Right cardiac atrium (tissue), 5 donors: ENCODE measurements around the gene CLIP1. TPM values are rescaled to one million over a fixed set of nuclear protein-coding genes. Genes with fewer than 3 reads are reported as not detected.

Experiments
- ATAC-seq, 2 donors: fragments of 200-7000 bp; cut with Tn5 transposase; one replicate each; pipeline versions ENCODE4 v1.8.0 to v1.9.1; 2020; ENCODE audit warnings: moderate library complexity in 2 of 2, mild to moderate bottlenecking in 1 of 2
- DNase-seq, 3 donors: peaks; one replicate each; pipeline ENCODE4 v3.0.0-alpha.2; 2020
- H3K27ac ChIP-seq: one replicate; pipeline ENCODE4 v1.5.1; 2013; ENCODE audit warnings: mild to moderate bottlenecking, low read length, control low read depth, moderate library complexity
- H3K27me3 ChIP-seq: one replicate; pipeline ENCODE4 v1.6.1; 2013; ENCODE audit not compliant: control insufficient read depth, insufficient read depth
- H3K4me1 ChIP-seq: one replicate; pipeline ENCODE4 v1.6.1; 2013; ENCODE audit warnings: low read length; ENCODE audit not compliant: control insufficient read depth, insufficient read depth
- H3K4me3 ChIP-seq: one replicate; pipeline ENCODE4 v1.5.1; 2013; ENCODE audit warnings: low read length, control low read depth
- H3K9me3 ChIP-seq: one replicate; pipeline ENCODE4 v1.6.1; 2013; ENCODE audit warnings: low read length; ENCODE audit not compliant: control insufficient read depth
- WGBS: extraction: QIAGEN DNeasy Blood & Tissue Kit; methylation state at CpG from one replicate; pipeline ENCODE4 v1.1.7; 2013; 5-methylcytosine and 5-hydroxymethylcytosine counted together
- intact Hi-C, 4 donors: fragments of 100-400 bp; cut with DNase I; formaldehyde crosslinking; loops; one replicate each; pipeline versions ENCODE4 v1.11.0 to v1.14.0; 2022 to 2023
- polyA plus RNA-seq: library from polyadenylated mRNA; stranded (reverse); fragments of 200-250 nt; gene quantifications from one replicate; pipeline ENCODE4 v1.2.3, GENCODE V29; 2013
- total RNA-seq, 4 donors: library from RNA; stranded (reverse); fragmentation: NEBNext Ultra II Directional; extraction: Animal tissue kit (Norgen Biotek cat#: 25700); gene quantifications; one replicate each; pipeline ENCODE4 v1.2.1, GENCODE V29; 2021
- donor health status: healthy with polysubstance abuse.
- donor health status: DM: no; HTN: yes; CAD: no.
- donor health status: DM: no; HTN: no; CAD: no.
- donor health status: DM: no; HTN: yes; CAD: no; lungs with severe emphysema.
- donor health status: DM: yes; HTN: yes; CAD: no.

Gene CLIP1
- total and polyA plus RNA-seq, 5 donors, result 43.7 to 131 (median 119) TPM

GRCh38 chr12:122310626-122311333 is 111.7 kb downstream of the CLIP1 start:
- intact Hi-C loops, result no loop called here
- Histone ChIP-seq H3K4me1 (no peaks in the 10 kb centered on the region), H3K4me3 (no peak overlapping the region), H3K27ac (no peak overlapping the region), H3K27me3 (no peaks in the 10 kb centered on the region), H3K9me3 (no peaks in the 10 kb centered on the region)
- DNase-seq, result no peak
- 82% methylated on average over 3 of the region's 3 CpGs for WGBS
- no peak for ATAC-seq

GRCh38 chr12:122309564-122310121 is 112.8 kb downstream of the CLIP1 start:
- DNase-seq, result no peak
- H3K9me3 ChIP-seq, result no peaks in the 10 kb centered on the region
- H3K27ac ChIP-seq, result no peak overlapping the region
- ATAC-seq, result no peak
- no peaks in the 10 kb centered on the region for H3K4me1 ChIP-seq
- WGBS, result 77% methylated on average over 8 of the region's 8 CpGs
- no peaks in the 10 kb centered on the region for H3K27me3 ChIP-seq
- H3K4me3 ChIP-seq, result no peak overlapping the region
- intact Hi-C loops, result no loop called here

GRCh38 chr12:122308811-122309210 is 113.7 kb downstream of the CLIP1 start:
- WGBS, result 93% methylated on average over 1 of the region's 1 CpG
- no peak overlapping the region for H3K27ac ChIP-seq
- H3K9me3 ChIP-seq, result no peaks in the 10 kb centered on the region
- no peaks in the 10 kb centered on the region for H3K4me1 ChIP-seq
- no peaks in the 10 kb centered on the region for H3K27me3 ChIP-seq
- H3K4me3 ChIP-seq, result no peak overlapping the region
- intact Hi-C loops, result no loop called here
- DNase-seq (no peak), ATAC-seq (no peak)

- Histone ChIP-seq H3K27ac (no peak overlapping the region), H3K4me1 (no peaks in the 10 kb centered on the region), H3K9me3 (no peaks in the 10 kb centered on the region), H3K27me3 (no peaks in the 10 kb centered on the region), H3K4me3 (no peak overlapping the region)
- ATAC-seq, result no peak
- 72% methylated on average over 4 of the region's 4 CpGs for WGBS
- intact Hi-C loops, result no loop called here
- DNase-seq, result no peak
These were observed 116.1 kb downstream of the CLIP1 start for GRCh38 chr12:122306407-122306806.

GRCh38 chr12:122304924-122305323 is 117.5 kb downstream of the CLIP1 start:
- H3K27me3 ChIP-seq, result no peaks in the 10 kb centered on the region
- 88% methylated on average over 1 of the region's 1 CpG for WGBS
- ATAC-seq (no peak), DNase-seq (no peak)
- intact Hi-C loops, result no loop called here
- H3K4me1 ChIP-seq, result no peaks in the 10 kb centered on the region
- no peaks in the 10 kb centered on the region for H3K9me3 ChIP-seq
- H3K4me3 ChIP-seq, result no peak overlapping the region
- H3K27ac ChIP-seq, result no peak overlapping the region

GRCh38 chr12:122303068-122303467 is 119.4 kb downstream of the CLIP1 start:
- WGBS, result 77% methylated on average over 4 of the region's 4 CpGs
- intact Hi-C loops, result no loop called here
- Histone ChIP-seq H3K4me3 (no peak overlapping the region), H3K4me1 (no peaks in the 10 kb centered on the region), H3K9me3 (no peaks in the 10 kb centered on the region), H3K27me3 (no peaks in the 10 kb centered on the region), H3K27ac (no peak overlapping the region)
- DNase-seq, result no peak
- no peak for ATAC-seq

- H3K27me3 ChIP-seq, result no peaks in the 10 kb centered on the region
- H3K4me3 ChIP-seq, result no peak overlapping the region
- H3K27ac ChIP-seq, result no peak overlapping the region
- 95% methylated on average over 14 of the region's 14 CpGs for WGBS
- H3K9me3 ChIP-seq, result no peaks in the 10 kb centered on the region
- H3K4me1 ChIP-seq, result no peaks in the 10 kb centered on the region
- ATAC-seq (no peak), DNase-seq (no peak)
- intact Hi-C loops, result no loop called here
These were observed 124.3 kb downstream of the CLIP1 start for GRCh38 chr12:122298071-122298748.

- Histone ChIP-seq H3K27ac (no peak overlapping the region), H3K9me3 (no peaks in the 10 kb centered on the region), H3K4me1 (no peaks in the 10 kb centered on the region), H3K27me3 (no peaks in the 10 kb centered on the region), H3K4me3 (no peak overlapping the region)
- intact Hi-C loops, result no loop called here
- no peak for DNase-seq
- 91% methylated on average over 9 of the region's 9 CpGs for WGBS
- no peak for ATAC-seq
These were observed 125.0 kb downstream of the CLIP1 start for GRCh38 chr12:122297494-122297893.

GRCh38 chr12:122295877-122296276 is 126.6 kb downstream of the CLIP1 start:
- DNase-seq (no peak), ATAC-seq (no peak)
- intact Hi-C loops, result no loop called here
- no peaks in the 10 kb centered on the region for H3K9me3 ChIP-seq
- no peaks in the 10 kb centered on the region for H3K4me1 ChIP-seq
- no peak overlapping the region for H3K27ac ChIP-seq
- no peak overlapping the region for H3K4me3 ChIP-seq
- no peaks in the 10 kb centered on the region for H3K27me3 ChIP-seq

- WGBS, result 98% methylated on average over 3 of the region's 3 CpGs
- no peak overlapping the region for H3K4me3 ChIP-seq
- no peaks in the 10 kb centered on the region for H3K27me3 ChIP-seq
- no peak for ATAC-seq
- H3K9me3 ChIP-seq, result no peaks in the 10 kb centered on the region
- intact Hi-C loops, result no loop called here
- H3K4me1 ChIP-seq, result no peaks in the 10 kb centered on the region
- no peak overlapping the region for H3K27ac ChIP-seq
- no peak for DNase-seq
These were observed 129.4 kb downstream of the CLIP1 start for GRCh38 chr12:122293081-122293480.

GRCh38 chr12:122291431-122291830 is 131.0 kb downstream of the CLIP1 start:
- ATAC-seq (no peak), DNase-seq (no peak)
- no peak overlapping the region for H3K27ac ChIP-seq
- no peaks in the 10 kb centered on the region for H3K9me3 ChIP-seq
- intact Hi-C loops, result no loop called here
- WGBS, result 93% methylated on average over 8 of the region's 8 CpGs
- H3K4me1 ChIP-seq, result no peaks in the 10 kb centered on the region
- H3K4me3 ChIP-seq, result no peak overlapping the region
- no peaks in the 10 kb centered on the region for H3K27me3 ChIP-seq
